Astrocyte of the spinal cord (primary cell): ENCODE results near the gene PRKX.
"Not testable (repeated sequence)": the region's sequence is repeated elsewhere in the genome, so short reads cannot be mapped to it uniquely, and the experiment has no call there.

ENCODE experiments used
- DNase-seq: peaks from one replicate; pipeline ENCODE4 v3.0.0; 2011; ENCODE audit warnings: low read depth, low spot score
- H3K4me3 ChIP-seq: 2 replicates; pipeline ENCODE4 v1.5.1; 2011; ENCODE audit warnings: low read depth, mild to moderate bottlenecking, low read length, moderate library complexity
- CTCF ChIP-seq: IDR thresholded peaks from 2 replicates; pipeline ENCODE4 v1.5.1; 2012; ENCODE audit warnings: low read depth, mild to moderate bottlenecking, low read length, inconsistent platforms
- in situ Hi-C: cut with HindIII; loops from 2 replicates; pipeline ENCODE4 v1.10.0; 2017; ENCODE audit warnings: low sequenced_read_pairs

Gene PRKX

GRCh38 chrX:3638280-3638873, 75.1 kb downstream of the PRKX start:
- in situ Hi-C loops = no loop called here
- TF ChIP-seq CTCF = peak; percentile 67
- H3K4me3 ChIP-seq = no peak overlapping the region
- peak; percentile 46 for DNase-seq

GRCh38 chrX:3636803-3637202, 76.6 kb downstream of the PRKX start:
- no peak overlapping the region for H3K4me3 ChIP-seq
- TF ChIP-seq CTCF = no peak
- in situ Hi-C loops = no loop called here
- no peak for DNase-seq

- H3K4me3 ChIP-seq = no peak overlapping the region
- TF ChIP-seq CTCF = no peak
- no peak for DNase-seq
- in situ Hi-C loops = no loop called here
These were observed 82.3 kb downstream of the PRKX start for GRCh38 chrX:3631196-3631595.

GRCh38 chrX:3627594-3627993, 85.9 kb downstream of the PRKX start:
- no peak for DNase-seq
- in situ Hi-C loops = no loop called here
- no peak overlapping the region for H3K4me3 ChIP-seq
- TF ChIP-seq CTCF = no peak

- no peak for TF ChIP-seq CTCF
- in situ Hi-C loops = no loop called here
- no peak for DNase-seq
- H3K4me3 ChIP-seq = no peak overlapping the region
These were observed 92.0 kb downstream of the PRKX start for GRCh38 chrX:3621414-3621813.

GRCh38 chrX:3611744-3612143, 101.7 kb downstream of the PRKX start:
- in situ Hi-C loops, H3K4me3 ChIP-seq, DNase-seq: not testable (repeated sequence)

- peak; percentile 81 for DNase-seq
- no peak for TF ChIP-seq CTCF
- H3K4me3 ChIP-seq = no peak overlapping the region
- in situ Hi-C loops = no loop called here
These were observed 103.6 kb downstream of the PRKX start for GRCh38 chrX:3609810-3610209.
